GM21367 (cell line): Measurements from ENCODE around the gene RPL19.
"Not testable (repeated sequence)": the region's sequence is repeated elsewhere in the genome, so short reads cannot be mapped to it uniquely, and the experiment has no call there.

Experiments used
- ATAC-seq: cut with Tn5 transposase; IDR thresholded peaks from one replicate; pipeline ENCODE4 v1.9.1; 2021; ENCODE audit not compliant: unreplicated experiment

The RPL19 gene

DNA sequence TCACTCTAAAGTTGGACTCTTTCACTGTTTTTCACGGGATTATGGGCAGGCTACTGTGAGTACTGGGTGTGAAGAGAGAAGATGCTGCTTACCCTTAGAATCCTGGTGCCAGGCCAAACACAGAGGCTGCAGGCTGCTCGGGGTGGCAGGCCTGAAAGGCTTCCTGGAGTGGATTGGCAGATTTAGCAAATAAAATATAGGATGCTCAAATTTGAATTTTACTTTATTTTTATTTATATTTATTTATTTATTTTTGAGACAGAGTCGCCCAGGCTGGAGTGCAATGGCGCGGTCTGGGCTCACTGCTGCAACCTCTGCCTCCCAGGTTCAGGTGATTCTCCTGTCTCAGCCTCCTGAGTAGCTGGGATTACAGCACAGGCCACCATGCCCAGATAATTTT is 40.5 kb downstream of the RPL19 start:
- no peak for ATAC-seq

DNA sequence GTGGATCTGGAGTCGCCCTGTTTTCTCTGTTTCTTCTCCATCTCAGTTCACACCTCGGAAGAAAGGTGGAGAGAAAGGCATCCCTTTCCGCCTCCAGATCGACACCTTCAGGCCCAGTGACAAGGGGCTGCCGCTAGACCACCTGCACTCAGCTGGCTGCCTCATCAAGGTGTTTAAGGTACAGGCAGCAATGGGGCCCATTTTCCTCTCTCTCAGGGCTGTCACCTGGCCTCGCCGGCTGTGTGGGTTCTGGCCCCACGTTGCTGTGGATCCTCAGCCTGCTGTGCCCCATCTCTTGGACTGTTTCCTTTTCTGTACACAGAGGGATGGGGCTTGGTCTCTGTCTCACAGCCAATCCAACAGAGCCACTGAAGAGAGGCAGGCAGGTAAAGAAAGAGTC is 43.1 kb downstream of the RPL19 start:
- no peak for ATAC-seq

DNA sequence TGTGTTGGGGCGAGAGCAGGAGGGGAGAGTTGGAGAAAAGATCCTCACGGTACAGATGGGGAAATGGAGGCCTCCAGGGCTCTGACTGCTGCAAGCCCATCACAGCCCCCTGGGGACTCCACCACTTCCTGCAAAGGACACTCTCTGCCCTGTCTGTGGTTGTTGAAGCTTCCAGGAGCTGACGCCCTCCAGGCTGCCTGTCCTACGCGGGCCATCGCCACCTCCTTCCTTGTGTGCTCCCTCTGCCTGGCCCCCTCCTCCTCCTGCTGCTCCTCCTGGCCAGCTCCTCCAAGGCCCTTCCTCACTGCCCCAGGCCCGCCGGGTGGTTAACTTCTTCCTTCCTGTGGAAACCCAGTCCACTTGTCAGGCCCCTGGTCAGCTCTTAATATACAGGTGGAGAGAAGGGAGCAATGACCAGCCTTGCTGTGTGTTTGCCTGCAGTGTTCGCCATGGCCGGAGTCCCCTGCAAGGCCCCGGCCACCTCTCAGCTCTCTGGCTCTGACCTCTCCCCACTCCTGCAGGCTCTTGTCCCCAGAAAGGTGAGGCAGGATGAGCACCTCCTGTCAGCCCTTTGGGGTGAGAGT is 44.0 kb downstream of the RPL19 start:
- no peak for ATAC-seq

DNA sequence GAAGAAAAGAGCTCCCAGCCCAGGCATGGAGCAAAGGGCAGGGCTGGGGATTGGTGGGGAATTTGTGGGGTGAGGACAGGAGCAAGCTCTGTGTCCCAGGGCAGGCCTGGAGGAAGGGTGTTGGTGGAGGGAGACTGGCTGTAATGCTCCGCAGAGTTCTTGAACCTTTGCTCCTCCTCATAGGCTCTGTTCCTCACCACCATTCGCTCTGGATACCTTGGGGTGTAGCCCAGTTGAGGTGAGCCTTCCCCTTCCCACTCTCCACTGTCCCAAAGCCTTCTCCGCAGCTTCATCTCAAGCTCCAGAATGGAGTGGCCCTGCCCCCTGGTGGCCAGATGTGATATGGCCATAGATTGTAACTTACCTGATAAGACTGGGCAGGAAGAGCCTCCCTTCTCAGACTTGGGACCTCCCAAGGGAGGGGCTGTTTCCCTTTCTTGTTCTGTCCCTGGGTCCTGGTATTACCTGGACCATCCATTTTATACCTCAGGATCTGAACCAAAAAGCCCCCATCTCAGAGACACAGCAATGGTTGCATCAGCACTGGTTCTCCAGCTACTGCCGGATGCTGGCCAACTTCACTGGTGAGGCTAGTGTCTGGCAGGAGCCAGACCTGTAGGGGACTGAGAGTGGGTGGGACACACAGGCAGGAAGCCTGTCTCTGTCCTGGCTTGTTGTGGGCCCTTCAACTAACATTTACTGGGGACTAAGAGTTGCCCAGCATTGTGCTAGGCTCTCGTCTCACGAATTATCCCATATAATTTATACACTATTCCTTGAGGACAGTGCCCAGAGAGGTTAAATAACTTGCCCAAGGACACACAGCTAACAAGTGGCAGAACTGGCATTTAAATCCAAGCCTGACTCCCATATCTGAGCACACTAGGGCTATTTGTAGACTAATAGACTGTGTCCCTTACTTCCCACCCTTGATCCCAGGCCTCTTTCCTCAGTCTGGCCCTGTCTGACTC is 44.8 kb downstream of the RPL19 start:
- no peak for ATAC-seq

DNA sequence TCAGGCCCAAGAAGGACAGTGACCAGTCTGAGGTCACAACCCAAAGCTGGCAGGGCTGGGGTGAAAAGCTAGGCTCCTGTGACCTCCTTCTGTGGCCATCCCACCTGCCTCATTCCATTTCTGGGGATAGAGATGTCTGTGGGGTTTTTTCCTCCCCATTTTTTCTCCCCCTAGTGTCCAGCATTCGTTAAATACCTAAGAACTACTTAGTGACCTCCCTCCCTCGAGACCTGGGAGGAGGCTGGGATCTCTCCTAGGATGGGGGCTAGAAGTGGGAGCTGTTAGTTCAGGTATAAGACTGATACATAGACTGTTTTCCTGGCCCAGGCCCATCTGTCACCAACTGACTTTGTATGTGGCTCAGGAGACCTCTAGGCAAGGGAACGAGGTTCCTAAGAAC is 46.2 kb downstream of the RPL19 start:
- no peak for ATAC-seq

DNA sequence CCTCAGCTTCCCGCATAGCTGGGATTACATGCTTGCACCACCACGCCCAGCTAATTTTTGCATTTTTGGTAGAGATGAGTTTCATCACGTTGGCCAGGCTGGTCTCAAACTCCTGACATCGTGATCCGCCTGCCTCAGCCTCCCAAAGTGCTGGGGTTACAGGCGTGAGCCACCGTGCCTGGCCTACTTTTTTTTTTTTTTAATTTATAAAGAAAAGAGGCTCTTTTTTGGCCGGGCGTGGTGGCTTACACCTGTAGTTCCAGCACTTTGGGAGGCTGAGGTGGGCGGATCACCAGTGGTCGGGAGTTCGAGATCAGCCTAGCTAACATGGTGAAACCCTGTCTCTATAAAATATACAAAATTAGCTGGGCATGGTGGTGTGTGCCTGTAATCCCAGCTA is 50.0 kb downstream of the RPL19 start:
- ATAC-seq: not testable (repeated sequence)

DNA sequence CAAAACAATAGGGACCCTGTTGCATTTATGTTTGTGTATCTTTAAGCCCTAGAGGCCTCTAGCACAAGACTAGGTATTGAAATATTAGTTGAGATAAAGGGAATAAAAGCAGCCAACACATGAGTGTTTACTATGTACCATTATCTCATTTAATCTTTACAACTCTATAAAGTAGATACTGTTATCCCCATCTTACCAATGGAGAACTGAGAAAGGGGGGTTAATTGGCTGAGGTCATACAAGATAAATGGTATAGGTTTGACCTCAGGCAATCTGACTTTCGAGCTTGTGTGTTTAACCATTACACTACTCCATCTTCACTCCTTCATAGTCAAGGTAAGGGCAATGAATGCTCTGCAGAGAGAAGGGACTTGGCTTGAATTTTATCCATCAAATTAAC is 51.9 kb downstream of the RPL19 start:
- no peak for ATAC-seq

DNA sequence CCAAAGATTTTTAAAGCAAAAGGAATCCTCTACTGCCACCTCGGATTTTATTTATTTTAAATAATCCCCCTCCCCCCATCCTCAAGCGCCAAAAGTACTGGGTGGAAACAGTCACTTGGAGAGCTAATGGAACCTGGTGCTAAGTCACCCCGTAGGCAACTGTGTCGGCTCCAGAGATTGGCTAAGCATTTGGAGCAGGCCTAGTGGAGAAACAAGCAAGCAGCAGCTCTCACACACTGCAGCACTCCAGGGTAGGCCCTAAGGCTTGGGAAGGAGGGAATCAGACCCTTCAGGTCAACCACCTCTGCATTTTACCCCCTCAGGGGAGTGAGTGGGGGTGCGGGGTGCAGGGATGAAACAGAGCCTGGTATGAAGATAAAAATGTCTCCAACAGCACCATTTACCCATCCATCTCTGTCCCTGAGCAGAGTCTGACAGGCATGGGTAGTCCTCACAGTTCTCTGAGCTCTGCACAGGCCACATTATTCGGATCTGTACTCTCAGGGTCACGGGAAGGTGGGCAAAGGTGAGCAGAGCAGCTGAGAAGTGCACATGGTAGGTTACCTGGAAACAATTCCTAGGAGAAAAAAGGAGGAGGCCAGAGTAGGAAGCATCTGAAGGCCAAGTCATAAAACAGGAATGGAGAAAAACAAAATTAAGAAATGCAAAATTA is 52.8 kb downstream of the RPL19 start:
- no peak for ATAC-seq
